Esophagus squamous epithelium (tissue), 4 donors: Measurements from ENCODE around the gene CHD2.

Experiments
- CTCF ChIP-seq, 6 experiments: fragments of 450-650 bp in 4 of 6; fragments of 200-600 bp in 2 of 6; sonication (generic) in 2 of 6; IDR thresholded peaks; one replicate each; pipeline ENCODE4 v1.5.1; 2016 to 2019; ENCODE audit warnings: antibody characterized with exemption in 6 of 6, mild to moderate bottlenecking in 4 of 6, moderate library complexity in 4 of 6
- POLR2A ChIP-seq, 4 donors: fragments of 450-650 bp; IDR thresholded peaks; one replicate each; pipeline ENCODE4 v1.6.1; 2017; ENCODE audit warnings: antibody characterized with exemption in 4 of 4, mild to moderate bottlenecking in 4 of 4, moderate library complexity in 3 of 4

DNA sequence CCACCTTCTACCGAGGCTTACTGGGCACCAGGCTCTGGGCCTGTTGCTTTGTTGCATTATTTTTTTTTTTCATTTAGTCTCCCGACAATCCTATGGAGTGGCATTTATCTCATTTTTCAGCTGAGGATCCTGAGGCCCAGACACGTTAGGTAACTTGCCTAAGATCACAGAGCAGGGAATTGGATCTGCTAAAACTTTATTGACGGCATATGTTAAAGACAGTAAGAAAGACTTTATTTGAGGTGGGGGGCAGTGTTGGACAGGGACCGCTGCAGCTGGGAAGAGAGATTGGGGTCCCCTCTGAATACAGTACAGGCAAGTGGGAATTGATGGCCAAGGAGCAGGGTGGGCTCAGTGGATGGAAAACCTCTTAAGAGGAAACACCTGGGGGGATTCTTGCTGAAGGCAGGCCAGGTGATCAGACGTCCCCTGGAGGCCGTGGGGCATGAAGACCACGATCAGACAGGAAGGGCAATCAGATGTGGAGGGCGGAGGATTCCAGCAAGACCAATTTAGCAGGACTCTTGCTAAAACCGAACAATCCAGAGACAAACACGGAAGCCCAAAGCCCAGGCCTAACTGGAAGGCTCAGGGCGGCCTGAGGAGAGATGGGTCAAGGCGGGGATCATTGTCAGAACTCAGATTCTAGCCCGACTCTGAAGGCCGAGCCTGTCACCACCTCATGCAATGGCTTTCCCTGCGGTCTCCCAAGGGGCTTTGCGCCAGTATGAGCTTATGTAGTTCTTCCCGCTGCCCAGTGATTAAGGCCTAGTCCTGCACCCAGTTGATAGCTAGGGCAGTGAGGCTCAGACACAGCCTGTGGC, 135.2 kb downstream of the CHD2 start:
- TF ChIP-seq CTCF (IDR thresholded peaks at IDR 0.05) (no peak), POLR2A (IDR thresholded peaks at IDR 0.05) (no peak)
